NCI-H2081 (cell line): ENCODE results near the gene SCN8A.
"Not testable (repeated sequence)": the region's sequence is repeated elsewhere in the genome, so short reads cannot be mapped to it uniquely, and the experiment has no call there.

ENCODE experiments used
- DNase-seq, 2 experiments: peaks; one replicate each; lab custom pipeline; 2025; lab: John Stamatoyannopoulos, UW

Gene SCN8A

DNA sequence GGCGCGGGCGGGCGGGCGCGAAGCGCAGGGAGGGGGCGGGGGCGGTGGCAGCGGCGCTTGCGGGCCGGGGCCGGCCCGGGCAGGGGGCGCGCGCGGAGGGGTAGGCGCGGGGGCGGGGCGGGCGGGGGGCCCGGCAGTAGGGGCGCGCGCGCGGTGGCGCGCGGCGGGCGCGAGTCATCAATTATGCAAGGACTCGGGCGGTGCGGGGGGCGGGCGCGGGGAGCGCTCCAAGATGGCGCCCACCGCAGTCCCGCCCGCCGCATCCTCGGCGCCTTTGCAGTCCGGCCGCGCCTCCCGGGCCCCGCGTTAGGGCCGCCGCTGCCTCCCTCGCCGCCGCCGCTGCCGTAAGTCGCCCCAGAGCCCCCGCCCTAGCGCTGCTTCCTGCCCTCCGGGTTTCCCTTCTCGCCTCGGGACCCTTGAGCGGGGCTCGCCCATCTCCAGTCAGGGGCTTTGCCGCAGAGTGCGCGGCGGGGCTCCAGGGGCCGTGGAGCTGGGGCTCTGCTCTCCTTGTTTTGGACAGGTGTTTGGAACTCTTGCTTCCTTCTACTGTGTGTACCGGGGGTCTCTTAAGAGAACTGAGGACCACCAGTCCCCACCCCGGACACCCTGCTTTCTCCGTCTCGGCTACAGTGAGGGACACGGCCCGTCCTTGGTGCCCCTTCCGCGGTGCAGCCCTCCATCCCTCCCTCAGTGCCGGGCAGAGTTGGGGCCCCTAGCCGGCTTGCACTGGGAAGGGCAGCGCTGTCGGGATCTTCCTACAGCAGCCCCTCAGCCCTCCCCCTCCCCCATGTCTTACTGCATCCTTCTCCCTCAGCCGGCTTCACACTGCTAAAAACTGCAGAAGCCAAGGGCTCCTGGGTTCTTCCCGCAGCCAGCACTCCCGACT lies at the start of gene SCN8A:
SCN8A (plus strand) TSS at position 218 of the 886 bp plus-strand sequence. CDS start 71,585 bp downstream, outside the sequence.
- DNase-seq = peak; percentile 67 to 82

DNA sequence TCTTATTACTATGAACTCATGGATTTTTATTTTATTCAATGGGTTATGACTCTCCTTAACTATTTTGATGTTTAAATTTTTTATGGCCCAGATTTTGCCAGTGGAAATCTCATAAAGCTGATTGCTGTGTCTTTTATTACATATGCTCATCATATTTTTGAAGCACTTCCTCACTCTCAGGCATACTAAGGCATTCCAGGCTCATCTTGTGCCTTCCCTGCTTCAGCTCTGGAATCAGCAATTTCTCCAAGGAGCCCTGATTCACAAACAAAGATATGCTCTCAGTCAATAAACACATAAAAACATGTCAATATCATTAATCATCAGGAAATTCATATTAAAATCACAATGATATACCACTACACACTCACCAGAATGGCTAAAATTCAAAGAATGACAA lies 44.9 kb upstream of the SCN8A start:
- no peak for DNase-seq

DNA sequence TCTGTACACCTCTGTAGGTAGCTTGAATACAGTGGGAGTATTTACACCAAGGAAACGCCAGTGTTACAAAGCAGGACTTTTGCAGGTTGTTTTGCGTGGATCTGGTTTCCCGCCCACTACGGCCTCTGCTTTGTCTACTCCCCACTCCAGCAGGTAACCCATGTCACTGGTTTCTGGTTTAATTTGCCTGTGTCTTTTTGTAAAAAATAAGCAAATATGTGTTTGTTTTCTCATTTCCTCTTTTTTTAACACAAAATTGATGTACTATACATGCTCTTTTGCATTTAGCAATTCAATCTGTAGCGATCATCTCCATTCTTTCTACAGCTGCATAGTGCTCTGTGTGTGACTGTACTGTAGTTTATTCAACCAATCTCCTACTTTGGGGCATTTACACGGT lies 43.4 kb upstream of the SCN8A start:
- DNase-seq = no peak

DNA sequence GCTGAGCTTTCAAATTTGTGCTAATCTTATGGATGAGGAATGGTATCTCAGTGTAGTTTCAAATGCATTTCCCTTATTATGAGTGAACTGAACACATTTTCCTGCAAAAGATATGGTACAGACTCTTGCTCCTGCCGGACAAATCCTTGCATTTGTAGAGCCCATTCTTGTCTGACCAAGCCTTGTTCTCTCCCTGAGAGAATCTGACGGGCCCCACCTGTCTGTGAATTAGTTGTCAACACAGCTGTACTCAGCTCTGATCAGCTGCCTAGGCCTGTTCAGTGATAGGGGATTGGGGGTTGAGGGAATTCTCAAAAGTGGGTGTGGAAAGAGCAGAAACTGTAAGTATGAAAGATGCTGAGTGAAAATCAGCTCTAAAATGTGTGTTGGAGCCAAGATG lies 42.8 kb upstream of the SCN8A start:
- DNase-seq = peak; percentile 10 to 36

DNA sequence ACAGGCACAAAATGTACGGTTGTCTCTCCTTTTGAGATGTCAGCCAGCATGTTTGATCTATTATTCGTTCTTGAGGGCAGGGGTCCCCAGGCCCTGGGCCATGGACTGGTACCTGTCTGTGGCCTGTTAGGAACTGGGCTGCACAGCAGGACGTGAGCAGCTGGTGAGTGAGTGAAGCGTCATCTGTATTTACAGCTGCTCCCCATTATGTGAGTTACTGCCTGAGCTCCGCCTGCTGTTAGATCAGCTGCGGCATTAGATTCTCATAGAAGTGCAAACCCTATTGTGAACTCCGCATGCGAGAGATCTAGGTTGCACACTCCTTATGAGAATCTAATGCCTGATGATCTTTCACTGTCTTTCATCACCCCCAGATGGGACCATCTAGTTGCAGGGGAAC lies 41.4 kb upstream of the SCN8A start:
- peak; percentile 63 to 89 for DNase-seq

DNA sequence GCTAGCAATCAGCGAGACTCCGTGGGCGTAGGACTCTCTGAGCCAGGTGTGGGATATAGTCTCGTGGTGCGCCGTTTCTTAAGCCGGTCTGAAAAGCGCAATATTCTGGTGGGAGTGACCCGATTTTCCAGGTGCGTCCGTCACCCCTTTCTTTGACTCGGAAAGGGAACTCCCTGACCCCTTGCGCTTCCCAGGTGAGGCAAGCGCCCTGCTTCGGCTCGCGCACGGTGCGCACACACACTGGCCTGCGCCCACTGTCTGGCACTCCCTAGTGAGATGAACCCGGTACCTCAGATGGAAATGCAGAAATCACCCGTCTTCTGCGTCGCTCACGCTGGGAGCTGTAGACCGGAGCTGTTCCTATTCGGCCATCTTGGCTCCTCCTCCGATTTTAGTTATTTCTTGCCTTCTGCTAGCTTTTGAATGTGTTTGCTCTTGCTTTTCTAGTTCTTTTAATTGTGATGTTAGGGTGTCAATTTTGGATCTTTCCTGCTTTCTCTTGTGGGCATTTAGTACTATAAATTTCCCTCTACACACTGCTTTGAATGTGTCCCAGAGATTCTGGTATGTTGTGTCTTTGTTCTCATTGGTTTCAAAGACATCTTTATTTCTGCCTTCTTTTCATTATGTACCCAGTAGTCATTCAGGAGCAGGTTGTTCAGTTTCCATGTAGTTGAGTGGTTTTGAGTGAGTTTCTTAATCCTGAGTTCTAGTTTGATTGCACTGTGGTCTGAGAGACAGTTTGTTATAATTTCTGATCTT lies 22.6 kb upstream of the SCN8A start:
- DNase-seq = not testable (repeated sequence)

DNA sequence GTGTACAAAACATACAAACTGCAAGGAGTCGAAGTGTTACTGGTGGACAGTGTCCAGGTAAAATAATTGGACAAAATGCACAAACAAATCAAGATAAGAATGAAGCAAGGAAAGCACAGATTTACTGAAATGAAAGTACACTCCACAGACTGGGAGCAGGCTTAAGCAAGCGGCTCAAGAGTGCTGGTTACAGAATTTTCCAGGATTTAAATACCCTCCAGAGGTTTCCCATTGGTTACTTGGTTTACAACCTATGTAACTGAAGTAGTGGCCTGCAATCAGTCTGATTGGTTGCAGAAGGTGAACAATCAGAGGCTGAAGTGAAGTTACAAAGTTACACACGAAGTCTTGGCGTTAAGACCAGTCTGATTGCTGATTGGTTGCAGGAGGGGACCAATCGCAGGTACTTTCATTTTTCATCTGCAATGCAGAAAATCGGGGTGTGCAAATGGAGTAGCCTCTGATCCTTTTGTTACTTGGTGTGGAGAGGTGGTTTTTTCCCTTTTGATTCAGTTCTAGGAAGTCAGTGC lies 11.6 kb upstream of the SCN8A start:
- no peak for DNase-seq

DNA sequence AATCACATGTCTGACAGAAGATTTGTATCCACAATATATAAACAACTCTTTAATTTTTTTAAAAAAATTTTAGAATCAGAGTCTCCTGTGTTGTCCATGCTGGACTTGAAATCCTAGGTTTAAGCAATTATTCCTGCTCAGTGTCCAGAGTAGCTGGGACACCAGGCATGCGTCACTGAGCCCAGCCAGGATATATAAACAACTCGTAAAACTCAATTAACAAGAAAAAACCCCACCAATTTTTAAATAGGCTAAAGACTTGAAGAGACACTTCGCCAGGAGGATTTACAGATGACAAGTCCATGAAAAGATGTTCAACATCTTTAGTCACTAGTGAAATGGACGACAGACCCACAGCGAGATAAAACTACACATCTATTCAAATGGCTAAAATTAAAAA lies 2.0 kb upstream of the SCN8A start:
- DNase-seq = no peak

DNA sequence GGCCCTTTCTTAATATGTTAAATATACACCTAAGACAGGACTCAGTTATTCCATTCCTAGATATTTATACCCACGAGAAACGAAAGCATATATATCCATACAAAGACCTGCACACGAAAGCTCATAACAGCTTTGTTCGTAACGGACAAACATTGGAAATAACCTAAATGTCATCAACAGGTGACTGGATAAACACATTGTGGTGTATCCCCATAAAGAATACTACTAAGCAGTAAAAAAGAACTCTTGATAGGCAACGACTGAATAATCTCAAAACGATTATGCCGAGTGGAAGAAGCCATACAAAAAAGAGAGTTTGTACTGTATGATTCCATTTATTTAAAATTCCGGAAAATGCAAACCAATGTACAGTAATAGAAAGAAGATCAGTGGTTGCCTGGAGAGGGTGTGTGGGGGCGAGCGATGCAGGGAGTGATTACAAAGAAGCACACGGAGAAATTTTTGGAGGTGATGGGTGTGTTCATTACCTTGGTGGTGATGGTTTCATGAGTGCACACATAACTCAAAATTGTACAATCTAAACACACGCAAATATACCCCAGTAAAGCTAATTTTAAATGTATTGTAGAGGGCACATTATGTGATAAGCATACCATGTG lies 1.4 kb upstream of the SCN8A start:
- DNase-seq = no peak

DNA sequence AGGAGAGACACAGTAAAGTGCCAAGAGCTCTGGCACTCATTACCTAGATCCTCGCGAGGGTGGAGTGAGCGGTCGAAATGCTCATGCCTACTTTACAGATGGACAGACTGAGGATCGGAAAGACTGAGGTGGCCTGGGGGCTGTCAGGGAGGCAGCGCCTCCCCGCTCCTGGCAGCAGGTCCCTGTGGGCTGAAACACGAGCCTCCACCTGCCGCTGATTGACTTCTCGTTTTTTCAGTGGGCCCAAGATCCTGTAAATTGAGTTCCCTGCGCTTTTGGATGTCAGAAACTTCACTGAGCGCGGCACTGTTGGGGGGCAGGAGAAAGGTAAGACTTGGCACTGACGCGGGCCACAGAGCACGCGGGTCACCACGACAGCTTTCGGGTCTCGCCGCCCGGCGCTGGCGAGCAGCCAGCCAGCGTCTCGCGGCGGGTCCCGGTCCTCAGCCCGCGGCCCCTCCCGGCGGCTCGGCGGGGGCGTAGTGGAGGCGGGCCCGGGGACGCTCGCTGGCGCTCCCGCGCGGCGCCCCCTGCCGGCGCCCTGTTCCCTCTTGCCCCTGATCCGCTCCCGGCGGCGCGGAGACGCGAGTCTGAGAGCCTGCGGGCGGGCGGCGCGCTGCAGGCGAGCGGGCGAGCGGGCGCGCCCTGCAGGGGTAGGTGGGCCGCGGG lies 552 bp upstream of the SCN8A start:
- DNase-seq = peak; percentile 82 to 87

DNA sequence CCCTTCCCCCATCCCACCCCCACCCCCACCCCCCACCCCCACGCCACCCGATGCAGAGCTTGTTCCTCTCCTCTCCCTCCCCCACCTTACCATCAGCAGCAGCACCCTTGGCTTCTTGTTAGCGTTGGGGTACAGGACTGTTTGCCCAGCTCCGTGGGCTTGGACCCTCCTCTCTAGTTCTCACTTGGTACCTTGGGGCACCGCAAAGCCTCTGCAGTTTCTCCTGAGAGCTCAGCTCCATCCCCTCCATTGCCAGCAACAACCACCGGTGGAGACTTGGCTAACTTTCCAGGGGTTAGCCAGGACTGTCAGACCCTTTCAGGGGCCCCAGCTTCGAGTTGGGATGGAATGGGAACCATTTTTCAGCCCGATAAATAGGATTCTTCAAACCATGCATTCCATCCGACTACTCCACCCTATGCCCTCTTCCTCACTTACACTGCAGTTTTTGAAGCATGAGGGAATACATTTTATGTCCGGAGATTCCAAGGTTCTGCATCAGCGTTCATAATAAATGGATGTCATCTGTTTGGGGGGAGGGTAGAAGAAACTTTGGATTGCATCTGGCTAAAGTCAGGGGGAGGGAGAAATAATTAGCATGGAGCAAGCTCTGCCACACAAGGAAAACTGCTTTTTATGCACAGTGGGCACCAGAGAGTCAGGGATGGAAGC lies 1.1 kb downstream of the SCN8A start:
- no peak for DNase-seq

DNA sequence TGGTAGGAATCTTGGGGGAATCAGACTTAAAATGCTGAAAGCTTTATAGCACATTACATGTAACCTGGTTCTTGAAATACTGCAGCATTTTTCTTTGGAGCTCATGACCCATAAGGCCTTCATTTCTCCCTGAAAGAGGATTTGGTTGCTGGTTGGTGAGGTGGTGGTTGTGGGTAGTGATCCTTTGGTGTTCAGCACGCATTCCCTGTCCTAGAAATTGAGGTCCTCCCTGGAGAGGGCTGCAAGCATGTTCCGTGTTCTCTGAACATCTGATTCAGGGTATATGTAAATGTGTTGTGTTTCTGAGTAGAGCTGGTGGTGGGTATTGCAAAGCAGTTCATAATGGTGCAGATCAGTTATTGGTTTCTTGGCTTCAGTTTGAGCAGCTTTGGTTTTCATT lies 2.0 kb downstream of the SCN8A start:
- DNase-seq = no peak

DNA sequence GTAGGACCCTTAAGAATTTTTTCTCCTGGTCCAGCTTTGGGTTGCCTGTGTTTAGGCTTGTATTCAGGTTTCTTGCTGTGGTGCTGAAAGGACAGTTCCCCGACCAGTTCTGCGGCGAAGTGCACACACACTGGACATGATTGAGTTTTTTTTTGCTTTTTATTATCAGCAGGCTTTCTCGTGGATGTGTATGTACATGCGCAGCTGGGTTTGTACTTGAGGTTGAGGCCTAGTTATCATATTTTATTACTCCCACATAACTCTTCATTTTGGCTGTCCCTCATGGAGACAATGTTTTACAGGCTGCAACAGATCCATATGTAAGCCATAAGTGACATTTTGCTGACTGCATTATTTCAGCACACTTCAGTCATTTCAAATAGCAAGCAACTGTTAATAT lies 2.5 kb downstream of the SCN8A start:
- no peak for DNase-seq

DNA sequence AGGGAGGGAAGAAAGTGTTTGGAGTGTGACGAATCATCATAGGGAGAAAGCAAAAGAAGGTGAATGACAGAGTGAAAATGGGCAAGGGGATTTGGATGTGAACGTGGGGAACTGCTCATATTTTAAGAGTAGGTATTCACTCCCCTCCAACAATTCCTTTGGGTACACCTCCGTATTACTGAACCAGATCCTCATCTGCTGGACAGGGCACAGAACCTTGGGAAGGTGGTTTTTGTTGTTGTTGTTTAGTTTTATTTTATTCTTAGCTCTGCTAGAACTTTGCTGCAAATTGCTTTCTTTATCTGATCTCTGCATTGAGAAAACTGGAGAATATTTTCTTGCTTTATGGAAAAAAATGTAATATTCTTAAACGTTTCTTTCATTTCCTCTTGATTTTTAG lies 7.1 kb downstream of the SCN8A start:
- no peak for DNase-seq

DNA sequence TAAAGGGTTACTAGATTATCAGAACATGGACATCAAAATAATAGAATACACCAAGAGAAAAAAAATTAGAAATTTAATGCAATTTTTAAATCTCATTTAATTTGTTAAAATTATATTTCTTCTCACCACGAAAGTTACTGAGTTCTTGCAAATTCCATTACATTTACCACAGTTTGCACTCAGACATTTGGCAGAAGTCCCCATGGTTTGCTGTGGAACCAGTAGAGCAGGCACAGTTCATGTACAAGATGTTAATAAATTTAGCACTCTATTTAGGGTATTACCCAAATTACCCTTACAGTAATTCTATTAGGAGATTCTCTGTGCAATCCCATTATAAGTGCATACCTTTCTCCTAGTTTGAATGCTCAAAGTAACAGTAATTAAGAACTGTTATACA lies 9.7 kb downstream of the SCN8A start:
- DNase-seq = no peak

DNA sequence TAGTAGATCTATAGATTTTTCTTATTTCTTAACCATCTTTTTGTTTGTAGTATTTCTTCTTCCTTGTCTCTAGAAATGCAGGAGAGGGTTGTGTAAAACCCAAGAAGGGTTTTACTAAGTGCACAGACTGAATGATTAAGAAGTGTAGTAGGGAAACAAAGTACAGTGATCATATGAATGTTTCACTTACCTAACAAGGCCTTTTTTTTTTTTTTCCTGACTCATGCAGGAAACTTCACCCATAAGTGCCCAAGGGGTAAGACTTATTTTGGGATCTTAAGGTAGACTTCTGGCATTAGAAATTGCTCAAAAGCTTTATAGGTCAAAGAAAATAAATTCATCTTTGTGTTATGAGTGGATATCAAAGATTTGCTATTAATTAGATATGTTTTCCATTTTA lies 10.2 kb downstream of the SCN8A start:
- no peak for DNase-seq

DNA sequence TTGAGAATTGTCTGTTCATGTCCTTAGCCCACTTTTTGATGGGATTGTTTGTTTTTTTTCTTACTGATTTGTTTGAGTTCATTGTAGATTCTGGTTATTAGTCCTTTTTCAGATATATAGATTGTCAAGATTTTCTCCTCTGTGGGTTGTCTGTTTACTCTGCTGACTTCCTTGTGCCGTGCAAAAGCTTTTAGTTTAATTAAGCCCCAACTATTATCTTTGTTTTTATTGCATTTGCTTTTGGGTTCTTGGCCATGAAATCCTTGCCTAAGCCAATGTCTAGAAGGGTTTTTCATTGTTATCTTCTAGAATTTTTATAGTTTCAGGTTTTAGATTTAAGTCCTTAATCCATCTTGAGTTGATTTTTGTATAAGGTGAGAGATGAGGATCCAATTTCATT lies 14.9 kb downstream of the SCN8A start:
- DNase-seq = not testable (repeated sequence)

DNA sequence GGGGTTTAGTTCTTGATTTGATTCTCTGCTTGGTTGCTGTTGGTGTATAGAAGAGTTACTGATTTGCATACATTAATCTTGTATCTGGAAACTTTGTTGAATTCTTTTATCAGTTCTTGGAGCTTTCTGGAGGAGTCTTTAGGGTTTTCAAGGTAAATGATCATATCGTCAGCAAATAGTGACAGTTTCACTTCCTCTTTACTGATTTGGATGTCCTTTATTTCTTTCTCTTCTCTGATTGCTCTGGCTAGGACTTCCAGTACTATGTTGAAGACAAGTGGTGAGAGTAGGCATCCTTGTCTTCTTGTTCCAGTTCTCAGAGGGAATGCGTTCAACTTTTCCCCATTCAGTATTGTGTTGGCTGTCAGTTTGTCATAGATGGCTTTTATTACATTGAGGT lies 16.2 kb downstream of the SCN8A start:
- not testable (repeated sequence) for DNase-seq

DNA sequence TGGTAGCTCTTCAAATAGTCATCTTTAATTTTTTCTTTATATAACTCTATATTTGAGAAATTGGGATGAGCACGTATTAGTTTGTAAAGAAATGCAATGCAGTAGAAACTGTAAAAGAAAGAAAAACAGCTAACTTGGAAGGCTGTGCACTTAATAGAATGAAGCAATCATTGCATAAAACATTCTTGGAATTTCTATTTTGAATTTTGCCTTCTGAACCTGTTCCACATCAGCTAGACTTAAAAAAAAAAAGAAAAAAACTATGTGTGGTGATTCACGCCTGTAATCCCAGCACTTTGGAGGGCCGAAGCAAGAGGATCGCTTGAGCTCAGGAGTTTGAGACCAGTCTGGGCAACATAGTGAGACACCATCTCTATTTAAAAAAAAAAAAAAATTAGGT lies 29.4 kb downstream of the SCN8A start:
- no peak for DNase-seq

DNA sequence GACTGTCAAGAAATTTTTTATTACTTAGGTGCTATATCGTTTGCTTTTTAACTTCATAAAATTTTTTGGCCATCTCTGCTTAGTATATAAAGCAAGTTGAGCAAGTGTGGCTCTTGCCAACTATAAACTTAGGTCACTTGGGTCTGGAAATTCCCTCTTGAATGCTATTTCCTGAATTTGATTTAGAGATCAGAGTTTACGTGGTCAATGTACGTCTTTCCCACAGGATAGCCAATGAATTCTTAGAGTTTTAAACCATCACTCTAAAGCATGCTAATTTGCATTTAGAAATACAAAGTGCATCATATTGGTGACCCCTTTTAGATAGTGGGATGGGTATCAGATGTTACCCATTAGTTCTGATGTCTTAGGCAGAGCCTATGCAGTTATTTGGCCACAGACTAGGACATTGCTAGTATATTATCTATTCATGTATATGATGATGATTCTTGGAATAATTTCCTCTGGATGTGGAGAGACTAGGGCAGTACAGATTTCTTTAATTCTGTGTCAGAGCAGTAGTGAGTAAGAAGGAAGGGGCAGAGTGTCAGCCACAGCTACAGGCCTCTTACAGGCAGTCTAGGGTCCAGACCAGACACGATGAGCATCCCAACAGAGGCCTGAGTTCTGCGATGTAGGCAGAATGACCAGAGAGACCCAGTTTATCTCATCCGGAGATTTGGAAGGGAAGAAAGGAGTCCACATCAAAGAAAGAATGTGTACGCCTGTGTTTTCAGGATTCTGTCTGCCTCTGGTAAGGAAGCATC lies 30.3 kb downstream of the SCN8A start:
- DNase-seq = no peak

DNA sequence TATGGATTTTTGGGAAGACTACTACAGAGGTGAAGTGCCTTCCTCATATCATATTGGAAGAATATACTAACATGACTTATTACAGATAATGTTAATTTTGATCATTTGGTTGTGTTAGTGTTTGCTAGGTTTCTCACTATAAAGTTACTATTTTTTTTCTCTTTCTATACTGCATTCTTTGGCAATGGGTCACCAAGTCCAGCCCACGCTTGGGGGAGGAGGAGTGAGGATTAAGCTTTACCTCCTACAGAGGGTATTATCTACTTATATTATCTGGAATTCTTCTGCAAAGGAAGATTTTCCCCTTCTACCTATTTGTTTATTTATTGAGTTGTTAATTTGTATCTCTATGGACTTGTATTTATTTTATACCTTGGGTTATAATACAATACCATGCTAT lies 31.5 kb downstream of the SCN8A start:
- DNase-seq = no peak
